MM.1S (cell line): ENCODE results near the gene ANAPC16.

Experiments used
- DNase-seq: peaks from one replicate; pipeline ENCODE4 v3.0.0-alpha.2; 2015
- H2AFZ ChIP-seq: fragments of 300-600 bp; sonication (generic); 2 replicates; pipeline ENCODE4 v1.6.0; 2016; ENCODE audit warnings: antibody characterized with exemption, low read length
- H3F3A ChIP-seq: fragments of 300-600 bp; sonication (generic); 2 replicates; pipeline ENCODE4 v1.6.1; 2016; ENCODE audit warnings: mild to moderate bottlenecking, antibody characterized with exemption, low read length, moderate library complexity, mixed read lengths; ENCODE audit not compliant: insufficient read depth
- H3K27ac ChIP-seq: fragments of 300-600 bp; sonication (generic); 2 replicates; pipeline ENCODE4 v1.5.1; 2016; ENCODE audit warnings: mild to moderate bottlenecking, low read length
- H3K27me3 ChIP-seq: fragments of 300-600 bp; sonication (generic); replicated peaks from 2 replicates; pipeline ENCODE4 v1.6.0; 2016; ENCODE audit warnings: low read length; ENCODE audit not compliant: insufficient read depth
- H3K36me3 ChIP-seq: fragments of 300-600 bp; sonication (generic); replicated peaks from 2 replicates; pipeline ENCODE4 v1.6.1; 2016; ENCODE audit warnings: mild to moderate bottlenecking, low read length, mixed read lengths; ENCODE audit not compliant: insufficient read depth
- H3K4me1 ChIP-seq: fragments of 300-600 bp; sonication (generic); 2 replicates; pipeline ENCODE4 v1.6.1; 2016; ENCODE audit warnings: low read length, mixed read lengths
- H3K4me2 ChIP-seq: fragments of 300-600 bp; sonication (generic); 2 replicates; pipeline ENCODE4 v1.6.0; 2016; ENCODE audit warnings: low read depth, low read length
- H3K4me3 ChIP-seq: fragments of 300-600 bp; sonication (generic); 2 replicates; pipeline ENCODE4 v1.5.1; 2016; ENCODE audit warnings: low read length, mixed read lengths
- H3K79me2 ChIP-seq: fragments of 300-600 bp; sonication (generic); 2 replicates; pipeline ENCODE4 v1.6.1; 2016; ENCODE audit warnings: mixed run types, low read length, mixed read lengths
- H3K9ac ChIP-seq: fragments of 300-600 bp; sonication (generic); 2 replicates; pipeline ENCODE4 v1.6.1; 2016; ENCODE audit warnings: low read length, mixed read lengths
- H3K9me2 ChIP-seq: fragments of 300-600 bp; sonication (generic); replicated peaks from 2 replicates; pipeline ENCODE4 v1.6.1; 2016; ENCODE audit warnings: mild to moderate bottlenecking, low read length, mixed read lengths; ENCODE audit not compliant: insufficient read depth
- H3K9me3 ChIP-seq: fragments of 300-600 bp; sonication (generic); replicated peaks from 2 replicates; pipeline ENCODE4 v1.6.1; 2016; ENCODE audit warnings: mild to moderate bottlenecking, low read length, mixed read lengths; ENCODE audit not compliant: insufficient read depth
- H4K20me1 ChIP-seq: fragments of 300-600 bp; sonication (generic); 2 replicates; pipeline ENCODE4 v1.6.1; 2016; ENCODE audit warnings: mild to moderate bottlenecking, low read length, moderate library complexity, mixed read lengths; ENCODE audit not compliant: insufficient read depth
- EZH2 ChIP-seq: fragments of 300-600 bp; sonication (generic); optimal IDR thresholded peaks from 2 replicates; pipeline ENCODE3; 2017; ENCODE audit warnings: low read depth, mild to moderate bottlenecking, antibody characterized with exemption, low read length, mixed read lengths
- EZH2phosphoT487 ChIP-seq: fragments of 300-600 bp; sonication (generic); IDR thresholded peaks from 2 replicates; pipeline ENCODE4 v1.6.1; 2018; ENCODE audit warnings: antibody characterized with exemption, low read length
- TF ChIP-seq, protein P1 (sequence below): fragments of 300-600 bp; sonication (generic); IDR thresholded peaks from 2 replicates; pipeline ENCODE4 v1.5.1; 2016; ENCODE audit warnings: antibody characterized with exemption, low read length, mixed read lengths

The ANAPC16 gene

DNA sequence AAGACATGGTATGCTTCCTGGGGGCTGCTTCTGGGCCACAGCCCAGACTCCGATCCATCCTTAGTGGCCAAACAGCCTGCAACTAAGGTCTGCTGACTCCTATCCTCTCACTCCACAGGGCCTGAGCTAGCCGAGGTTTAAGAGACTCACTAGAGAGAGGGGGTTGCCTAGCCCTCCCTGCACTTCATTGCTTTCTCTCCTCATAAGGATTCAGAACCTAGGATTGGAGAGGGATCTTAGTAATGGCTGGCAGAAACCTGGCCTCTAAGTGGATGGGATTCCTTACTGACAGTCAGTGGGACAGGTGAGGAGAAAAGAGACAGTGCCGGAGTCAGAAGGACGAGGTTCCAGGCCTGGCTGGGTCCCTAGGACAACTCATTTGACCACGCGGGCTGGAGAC is 49.7 kb downstream of the ANAPC16 start:
- Histone ChIP-seq H3K4me3 (no peak overlapping the region), H3K9ac (no peak overlapping the region), H4K20me1 (no peaks in the 10 kb centered on the region), H3K4me1 (peaks cover 35% of the 10 kb centered on the region), H3K79me2 (no peaks in the 10 kb centered on the region), H3K27me3 (no peaks in the 10 kb centered on the region), H3K9me3 (no peaks in the 10 kb centered on the region), H2AFZ (no peak overlapping the region), H3K27ac (no peak overlapping the region), H3K9me2 (no peaks in the 10 kb centered on the region), H3K36me3 (no peaks in the 10 kb centered on the region), H3K4me2 (no peak overlapping the region), H3F3A (peaks cover 33% of the 10 kb centered on the region)
- TF ChIP-seq, protein P1, sequence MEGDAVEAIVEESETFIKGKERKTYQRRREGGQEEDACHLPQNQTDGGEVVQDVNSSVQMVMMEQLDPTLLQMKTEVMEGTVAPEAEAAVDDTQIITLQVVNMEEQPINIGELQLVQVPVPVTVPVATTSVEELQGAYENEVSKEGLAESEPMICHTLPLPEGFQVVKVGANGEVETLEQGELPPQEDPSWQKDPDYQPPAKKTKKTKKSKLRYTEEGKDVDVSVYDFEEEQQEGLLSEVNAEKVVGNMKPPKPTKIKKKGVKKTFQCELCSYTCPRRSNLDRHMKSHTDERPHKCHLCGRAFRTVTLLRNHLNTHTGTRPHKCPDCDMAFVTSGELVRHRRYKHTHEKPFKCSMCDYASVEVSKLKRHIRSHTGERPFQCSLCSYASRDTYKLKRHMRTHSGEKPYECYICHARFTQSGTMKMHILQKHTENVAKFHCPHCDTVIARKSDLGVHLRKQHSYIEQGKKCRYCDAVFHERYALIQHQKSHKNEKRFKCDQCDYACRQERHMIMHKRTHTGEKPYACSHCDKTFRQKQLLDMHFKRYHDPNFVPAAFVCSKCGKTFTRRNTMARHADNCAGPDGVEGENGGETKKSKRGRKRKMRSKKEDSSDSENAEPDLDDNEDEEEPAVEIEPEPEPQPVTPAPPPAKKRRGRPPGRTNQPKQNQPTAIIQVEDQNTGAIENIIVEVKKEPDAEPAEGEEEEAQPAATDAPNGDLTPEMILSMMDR = no peak
- TF ChIP-seq EZH2phosphoT487 (no peak), EZH2 (no peak)
- no peak for DNase-seq

DNA sequence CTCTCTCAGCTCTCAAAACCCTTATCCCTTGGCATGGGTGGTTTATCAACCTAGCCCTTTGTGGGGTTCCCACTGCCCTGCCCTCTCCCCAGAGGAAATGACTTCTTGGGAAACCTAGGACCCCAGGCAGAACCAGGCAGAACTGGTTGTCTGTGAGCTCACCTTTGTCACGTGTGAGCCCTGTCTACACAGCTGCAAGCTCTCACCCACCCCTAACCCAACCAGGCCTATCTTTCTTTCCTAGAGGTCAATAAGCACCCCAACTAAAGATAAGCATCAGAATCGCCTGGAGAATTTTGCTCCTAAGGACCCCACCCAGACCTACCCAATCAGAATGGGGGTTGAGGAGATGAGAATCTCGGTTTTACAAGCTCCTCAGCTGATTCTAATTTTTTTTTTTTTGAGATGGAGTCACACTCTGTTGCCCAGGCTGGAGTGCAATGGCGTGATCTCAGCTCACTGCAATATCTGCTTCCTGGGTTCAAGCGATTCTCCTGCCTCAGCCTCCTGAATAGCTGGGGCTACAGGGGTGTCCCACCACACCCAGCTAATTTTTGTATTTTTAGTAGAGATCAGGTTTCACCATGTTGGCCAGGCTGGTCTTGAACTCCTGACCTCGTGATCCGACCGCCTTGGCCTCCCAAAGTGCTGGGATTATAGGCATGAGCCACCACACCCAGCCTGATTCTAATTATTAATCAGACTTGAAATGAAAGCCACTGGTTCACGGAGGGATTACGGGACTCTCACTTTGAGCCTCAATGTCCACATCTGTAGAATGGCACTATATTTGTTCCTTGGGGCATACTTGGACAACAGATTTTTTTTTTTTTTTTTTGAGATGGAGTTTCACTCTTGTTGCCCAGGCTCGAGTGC is 50.4 kb downstream of the ANAPC16 start:
- Histone ChIP-seq H3K27ac (no peak overlapping the region), H3K27me3 (no peaks in the 10 kb centered on the region), H2AFZ (no peak overlapping the region), H3K4me3 (no peak overlapping the region), H4K20me1 (no peaks in the 10 kb centered on the region), H3K79me2 (no peaks in the 10 kb centered on the region), H3K4me1 (peaks cover 34% of the 10 kb centered on the region), H3K9me3 (no peaks in the 10 kb centered on the region), H3F3A (peaks cover 28% of the 10 kb centered on the region), H3K9ac (no peak overlapping the region), H3K4me2 (no peak overlapping the region), H3K9me2 (no peaks in the 10 kb centered on the region), H3K36me3 (no peaks in the 10 kb centered on the region)
- no peak for DNase-seq
- TF ChIP-seq EZH2phosphoT487 (no peak), EZH2 (no peak)
- TF ChIP-seq, protein P1 = no peak

DNA sequence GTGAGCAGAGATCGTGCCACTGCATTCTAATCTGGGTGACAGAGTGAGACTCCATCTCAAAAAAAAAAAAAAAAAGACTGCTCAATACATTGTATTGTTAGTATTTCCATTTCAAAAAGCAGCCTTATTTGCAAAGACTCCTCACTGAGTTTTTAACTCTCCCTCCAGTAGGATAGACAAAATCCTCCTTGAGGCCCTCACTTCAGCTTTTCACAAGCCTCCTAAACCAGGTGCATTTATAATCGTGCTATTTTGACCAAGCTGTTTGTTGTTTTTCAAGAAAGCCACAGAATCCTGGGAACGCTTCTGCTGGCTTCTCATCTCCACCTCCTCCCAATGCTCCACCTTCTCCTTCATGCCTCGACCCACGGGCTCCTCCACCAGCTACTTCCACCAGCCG is 51.6 kb downstream of the ANAPC16 start:
- H3K4me3 ChIP-seq = no peak overlapping the region
- no peak overlapping the region for H2AFZ ChIP-seq

More for the DNA sequence above, 51.6 kb downstream of the ANAPC16 start:
- Histone ChIP-seq H3K9me2 (no peaks in the 10 kb centered on the region), H3K9me3 (no peaks in the 10 kb centered on the region), H3K27ac (no peak overlapping the region), H3K79me2 (no peaks in the 10 kb centered on the region), H3K9ac (no peak overlapping the region), H4K20me1 (no peaks in the 10 kb centered on the region), H3K36me3 (no peaks in the 10 kb centered on the region), H3K4me1 (peaks cover 28% of the 10 kb centered on the region), H3F3A (peaks cover 20% of the 10 kb centered on the region), H3K4me2 (no peak overlapping the region), H3K27me3 (no peaks in the 10 kb centered on the region)
- no peak for TF ChIP-seq EZH2phosphoT487
- TF ChIP-seq EZH2 = no peak
- TF ChIP-seq, protein P1 = no peak
- DNase-seq = no peak
